ENCODE data around the gene PABPN1. TPM values are rescaled to one million over a fixed set of nuclear protein-coding genes. Genes with fewer than 3 reads are reported as not detected.

The PABPN1 gene
- total and polyA plus RNA-seq, 2 of the 13 experiments (the other 11 are each of a cell fraction or from before 2014, with no cell fraction given) = 233 to 524 TPM

DNA sequence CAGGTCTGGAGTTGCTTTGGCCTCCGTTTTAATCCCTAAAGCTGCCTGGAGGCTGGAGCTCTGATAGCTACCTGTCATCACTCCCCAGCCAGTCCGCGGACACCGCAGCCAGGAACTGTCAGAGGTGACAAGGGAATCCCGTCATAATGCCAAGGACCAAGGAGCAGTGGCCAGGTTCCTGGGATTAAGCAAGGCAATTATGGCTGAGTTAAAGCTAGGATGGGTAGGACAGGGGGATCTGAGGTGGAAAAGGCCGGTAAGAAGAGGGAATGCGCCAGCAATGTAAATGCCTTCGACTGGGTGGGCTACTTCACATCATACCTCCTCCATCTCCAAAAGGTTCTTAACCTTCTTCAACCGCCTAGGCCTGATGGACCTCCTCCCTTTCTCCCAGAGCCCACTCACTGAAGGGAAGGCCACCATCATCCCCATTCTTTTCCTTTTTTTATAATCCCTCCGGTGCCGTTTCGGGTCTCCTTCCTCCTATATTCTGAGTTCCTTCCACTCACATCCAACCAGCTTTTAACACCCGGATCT lies 20.5 kb upstream of the PABPN1 start (continued):
- TF ChIP-seq, protein P1, sequence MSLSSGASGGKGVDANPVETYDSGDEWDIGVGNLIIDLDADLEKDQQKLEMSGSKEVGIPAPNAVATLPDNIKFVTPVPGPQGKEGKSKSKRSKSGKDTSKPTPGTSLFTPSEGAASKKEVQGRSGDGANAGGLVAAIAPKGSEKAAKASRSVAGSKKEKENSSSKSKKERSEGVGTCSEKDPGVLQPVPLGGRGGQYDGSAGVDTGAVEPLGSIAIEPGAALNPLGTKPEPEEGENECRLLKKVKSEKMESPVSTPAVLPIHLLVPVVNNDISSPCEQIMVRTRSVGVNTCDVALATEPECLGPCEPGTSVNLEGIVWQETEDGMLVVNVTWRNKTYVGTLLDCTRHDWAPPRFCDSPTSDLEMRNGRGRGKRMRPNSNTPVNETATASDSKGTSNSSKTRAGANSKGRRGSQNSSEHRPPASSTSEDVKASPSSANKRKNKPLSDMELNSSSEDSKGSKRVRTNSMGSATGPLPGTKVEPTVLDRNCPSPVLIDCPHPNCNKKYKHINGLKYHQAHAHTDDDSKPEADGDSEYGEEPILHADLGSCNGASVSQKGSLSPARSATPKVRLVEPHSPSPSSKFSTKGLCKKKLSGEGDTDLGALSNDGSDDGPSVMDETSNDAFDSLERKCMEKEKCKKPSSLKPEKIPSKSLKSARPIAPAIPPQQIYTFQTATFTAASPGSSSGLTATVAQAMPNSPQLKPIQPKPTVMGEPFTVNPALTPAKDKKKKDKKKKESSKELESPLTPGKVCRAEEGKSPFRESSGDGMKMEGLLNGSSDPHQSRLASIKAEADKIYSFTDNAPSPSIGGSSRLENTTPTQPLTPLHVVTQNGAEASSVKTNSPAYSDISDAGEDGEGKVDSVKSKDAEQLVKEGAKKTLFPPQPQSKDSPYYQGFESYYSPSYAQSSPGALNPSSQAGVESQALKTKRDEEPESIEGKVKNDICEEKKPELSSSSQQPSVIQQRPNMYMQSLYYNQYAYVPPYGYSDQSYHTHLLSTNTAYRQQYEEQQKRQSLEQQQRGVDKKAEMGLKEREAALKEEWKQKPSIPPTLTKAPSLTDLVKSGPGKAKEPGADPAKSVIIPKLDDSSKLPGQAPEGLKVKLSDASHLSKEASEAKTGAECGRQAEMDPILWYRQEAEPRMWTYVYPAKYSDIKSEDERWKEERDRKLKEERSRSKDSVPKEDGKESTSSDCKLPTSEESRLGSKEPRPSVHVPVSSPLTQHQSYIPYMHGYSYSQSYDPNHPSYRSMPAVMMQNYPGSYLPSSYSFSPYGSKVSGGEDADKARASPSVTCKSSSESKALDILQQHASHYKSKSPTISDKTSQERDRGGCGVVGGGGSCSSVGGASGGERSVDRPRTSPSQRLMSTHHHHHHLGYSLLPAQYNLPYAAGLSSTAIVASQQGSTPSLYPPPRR (CRISPR knock-in tag; IDR thresholded peaks at IDR 0.05; ENCODE audit: borderline replicate concordance) = peak; percentile 47; the same call in 1 of the 2 replicates
- TF ChIP-seq, protein P2, sequence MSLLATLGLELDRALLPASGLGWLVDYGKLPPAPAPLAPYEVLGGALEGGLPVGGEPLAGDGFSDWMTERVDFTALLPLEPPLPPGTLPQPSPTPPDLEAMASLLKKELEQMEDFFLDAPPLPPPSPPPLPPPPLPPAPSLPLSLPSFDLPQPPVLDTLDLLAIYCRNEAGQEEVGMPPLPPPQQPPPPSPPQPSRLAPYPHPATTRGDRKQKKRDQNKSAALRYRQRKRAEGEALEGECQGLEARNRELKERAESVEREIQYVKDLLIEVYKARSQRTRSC (CRISPR knock-in tag; IDR thresholded peaks at IDR 0.05; ENCODE audit: low read depth) = no peak
- TF ChIP-seq HHEX (CRISPR knock-in tag; IDR thresholded peaks at IDR 0.05) (no peak), ZNF350 (CRISPR knock-in tag; IDR thresholded peaks at IDR 0.05; ENCODE audit: borderline replicate concordance, low read depth) (no peak), ZNF841 (CRISPR knock-in tag; IDR thresholded peaks at IDR 0.05; ENCODE audit: borderline replicate concordance) (no peak), NBN (conservative IDR thresholded peaks at IDR 0.05) (no peak), GABPA (IDR thresholded peaks at IDR 0.05; ENCODE audit: low read depth, low read length) (no peak), GABPA (CRISPR knock-in tag; IDR thresholded peaks at IDR 0.05; ENCODE audit: low read depth) (no peak), RARG (CRISPR knock-in tag; IDR thresholded peaks at IDR 0.05; ENCODE audit: low read depth) (no peak)
- TF ChIP-seq, protein P3, sequence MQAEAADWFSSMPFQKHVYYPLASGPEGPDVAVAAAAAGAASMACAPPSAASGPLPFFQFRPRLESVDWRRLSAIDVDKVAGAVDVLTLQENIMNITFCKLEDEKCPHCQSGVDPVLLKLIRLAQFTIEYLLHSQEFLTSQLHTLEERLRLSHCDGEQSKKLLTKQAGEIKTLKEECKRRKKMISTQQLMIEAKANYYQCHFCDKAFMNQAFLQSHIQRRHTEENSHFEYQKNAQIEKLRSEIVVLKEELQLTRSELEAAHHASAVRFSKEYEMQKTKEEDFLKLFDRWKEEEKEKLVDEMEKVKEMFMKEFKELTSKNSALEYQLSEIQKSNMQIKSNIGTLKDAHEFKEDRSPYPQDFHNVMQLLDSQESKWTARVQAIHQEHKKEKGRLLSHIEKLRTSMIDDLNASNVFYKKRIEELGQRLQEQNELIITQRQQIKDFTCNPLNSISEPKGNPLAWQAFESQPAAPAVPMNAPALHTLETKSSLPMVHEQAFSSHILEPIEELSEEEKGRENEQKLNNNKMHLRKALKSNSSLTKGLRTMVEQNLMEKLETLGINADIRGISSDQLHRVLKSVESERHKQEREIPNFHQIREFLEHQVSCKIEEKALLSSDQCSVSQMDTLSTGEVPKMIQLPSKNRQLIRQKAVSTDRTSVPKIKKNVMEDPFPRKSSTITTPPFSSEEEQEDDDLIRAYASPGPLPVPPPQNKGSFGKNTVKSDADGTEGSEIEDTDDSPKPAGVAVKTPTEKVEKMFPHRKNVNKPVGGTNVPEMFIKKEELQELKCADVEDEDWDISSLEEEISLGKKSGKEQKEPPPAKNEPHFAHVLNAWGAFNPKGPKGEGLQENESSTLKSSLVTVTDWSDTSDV (CRISPR knock-in tag; IDR thresholded peaks at IDR 0.05) = no peak; the same call in 1 of the 2 replicates
